H9 (cell line): Measurements from ENCODE around the gene AHI1. TPM values are rescaled to one million over a fixed set of nuclear protein-coding genes. Genes with fewer than 3 reads are reported as not detected.

Experiments used
- DNase-seq: peaks from one replicate; pipeline ENCODE4 v3.0.0-alpha.2; 2017
- H2AFZ ChIP-seq: one replicate; pipeline ENCODE4 v1.6.1; 2013; ENCODE audit warnings: mild to moderate bottlenecking, low read length, control low read depth, moderate library complexity
- H2AK5ac ChIP-seq: 2 replicates; pipeline ENCODE4 v1.6.1; 2013; ENCODE audit warnings: low read length, control low read depth, mixed read lengths; ENCODE audit not compliant: insufficient read length
- H2BK120ac ChIP-seq: one replicate; pipeline ENCODE4 v1.6.1; 2013; ENCODE audit warnings: low read depth, mild to moderate bottlenecking, low read length, control low read depth, inconsistent platforms; ENCODE audit not compliant: poor library complexity, severe bottlenecking
- H2BK12ac ChIP-seq: 2 replicates; pipeline ENCODE4 v1.6.1; 2013; ENCODE audit warnings: low read length, control low read depth, mixed read lengths, low read depth; ENCODE audit not compliant: insufficient read length
- H2BK15ac ChIP-seq: 2 replicates; pipeline ENCODE4 v1.6.1; 2013; ENCODE audit warnings: low read depth, low read length, control low read depth
- H2BK20ac ChIP-seq: one replicate; pipeline ENCODE4 v1.6.1; 2013; ENCODE audit warnings: low read depth, mild to moderate bottlenecking, low read length, control low read depth, inconsistent platforms; ENCODE audit not compliant: poor library complexity, severe bottlenecking
- H2BK5ac ChIP-seq: 2 replicates; pipeline ENCODE4 v1.6.1; 2013; ENCODE audit warnings: low read length, control low read depth, mixed read lengths; ENCODE audit not compliant: insufficient read length
- H3K14ac ChIP-seq: 2 replicates; pipeline ENCODE4 v1.6.1; 2013; ENCODE audit warnings: low read length, control low read depth; ENCODE audit not compliant: insufficient read depth
- H3K18ac ChIP-seq: 2 replicates; pipeline ENCODE4 v1.6.1; 2013; ENCODE audit warnings: low read depth, mild to moderate bottlenecking, mixed read lengths, low read length, control low read depth; ENCODE audit not compliant: insufficient read length
- H3K23ac ChIP-seq: 2 replicates; pipeline ENCODE4 v1.6.1; 2013; ENCODE audit warnings: low read length, control low read depth, mixed read lengths, low read depth; ENCODE audit not compliant: insufficient read length
- H3K23me2 ChIP-seq: 2 replicates; pipeline ENCODE4 v1.6.1; 2013; ENCODE audit warnings: low read depth, mild to moderate bottlenecking, mixed read lengths, low read length, control low read depth; ENCODE audit not compliant: insufficient read length, poor library complexity, severe bottlenecking
- H3K27ac ChIP-seq: 2 replicates; pipeline ENCODE4 v1.5.1; 2013; ENCODE audit warnings: low read length, control low read depth, mixed read lengths, low read depth; ENCODE audit not compliant: insufficient read length
- H3K27me3 ChIP-seq: 2 replicates; pipeline ENCODE4 v1.6.1; 2013; ENCODE audit warnings: low read length, control low read depth, inconsistent platforms; ENCODE audit not compliant: insufficient read depth
- H3K4ac ChIP-seq: 2 replicates; pipeline ENCODE4 v1.6.1; 2013; ENCODE audit warnings: low read depth, mild to moderate bottlenecking, control low read depth, inconsistent platforms, low read length, moderate library complexity
- H3K4me1 ChIP-seq: 2 replicates; pipeline ENCODE4 v1.6.1; 2013; ENCODE audit warnings: low read length, control low read depth, inconsistent platforms; ENCODE audit not compliant: insufficient read depth
- H3K4me2 ChIP-seq: 2 replicates; pipeline ENCODE4 v1.6.1; 2013; ENCODE audit warnings: low read length, control low read depth, mixed read lengths; ENCODE audit not compliant: insufficient read length, insufficient read depth
- H3K56ac ChIP-seq: 2 replicates; pipeline ENCODE4 v1.6.1; 2013; ENCODE audit warnings: low read depth, mild to moderate bottlenecking, mixed read lengths, low read length, control low read depth; ENCODE audit not compliant: insufficient read length
- H3K79me1 ChIP-seq: 2 replicates; pipeline ENCODE4 v1.6.1; 2013; ENCODE audit warnings: low read depth, mild to moderate bottlenecking, moderate library complexity, low read length, control low read depth, inconsistent platforms; ENCODE audit not compliant: insufficient read depth, poor library complexity, severe bottlenecking
- H3K79me2 ChIP-seq: 2 replicates; pipeline ENCODE4 v1.6.1; 2013; ENCODE audit warnings: low read length, control low read depth, inconsistent platforms; ENCODE audit not compliant: insufficient read depth
- H3K9ac ChIP-seq: 2 replicates; pipeline ENCODE4 v1.6.1; 2013; ENCODE audit warnings: low read length, control low read depth, mixed read lengths; ENCODE audit not compliant: insufficient read length; ENCODE audit errors: extremely low read depth
- H3K9me3 ChIP-seq: one replicate; pipeline ENCODE4 v1.6.1; 2013; ENCODE audit warnings: low read depth, low read length, inconsistent platforms; ENCODE audit not compliant: control insufficient read depth
- H3T11ph ChIP-seq: one replicate; pipeline ENCODE4 v1.6.1; 2013; ENCODE audit warnings: mild to moderate bottlenecking, low read length, control low read depth, inconsistent platforms
- H4K20me1 ChIP-seq: one replicate; pipeline ENCODE4 v1.6.1; 2013; ENCODE audit not compliant: control insufficient read depth, insufficient read length, insufficient read depth
- H4K5ac ChIP-seq: 2 replicates; pipeline ENCODE4 v1.6.1; 2013; ENCODE audit warnings: low read depth, mild to moderate bottlenecking, mixed read lengths, low read length, control low read depth; ENCODE audit not compliant: insufficient read length
- H4K8ac ChIP-seq: replicated peaks from 2 replicates; pipeline ENCODE4 v1.6.1; 2013; ENCODE audit warnings: low read length, control low read depth, mixed read lengths, low read depth; ENCODE audit not compliant: insufficient read length
- H4K91ac ChIP-seq: 2 replicates; pipeline ENCODE4 v1.6.1; 2013; ENCODE audit warnings: low read depth, mild to moderate bottlenecking, moderate library complexity, mixed read lengths, low read length, control low read depth; ENCODE audit not compliant: insufficient read length
- H3K27ac Mint-ChIP-seq, 3 experiments: 2 replicates in 2 of 3; 3 replicates in 1 of 3; pipeline ENCODE4 v1.8.0; 2020 to 2021; ENCODE audit warnings: mixed read lengths in 3 of 3, mild to moderate bottlenecking in 1 of 3, moderate library complexity in 1 of 3
- H3K27me3 Mint-ChIP-seq: 2 replicates; pipeline ENCODE4 v1.8.0; 2021; ENCODE audit warnings: low read depth, mild to moderate bottlenecking, moderate library complexity, mixed read lengths
- H3K36me3 Mint-ChIP-seq, 3 experiments: 2 replicates in 2 of 3; 3 replicates in 1 of 3; pipeline ENCODE4 v1.8.0; 2020 to 2021; ENCODE audit warnings: low read depth in 3 of 3, mixed read lengths in 3 of 3; ENCODE audit not compliant: insufficient read depth in 1 of 3
- H3K4me1 Mint-ChIP-seq, 2 experiments: 2 replicates each; pipeline ENCODE4 v1.8.0; 2020; ENCODE audit warnings: mixed read lengths in 2 of 2
- H3K4me3 Mint-ChIP-seq, 2 experiments: 2 replicates in 1 of 2; 3 replicates in 1 of 2; pipeline ENCODE4 v1.8.0; 2020 to 2021; ENCODE audit warnings: mild to moderate bottlenecking in 2 of 2, mixed read lengths in 2 of 2, moderate library complexity in 1 of 2
- H3K9me3 Mint-ChIP-seq, 2 experiments: 2 replicates in 1 of 2; 3 replicates in 1 of 2; pipeline ENCODE4 v1.8.0; 2020; ENCODE audit warnings: mild to moderate bottlenecking in 2 of 2, mixed read lengths in 2 of 2, moderate library complexity in 1 of 2
- WGBS: extraction: QIAGEN DNeasy Blood & Tissue Kit; methylation state at CpG from one replicate; pipeline ENCODE4 v1.1.7; 2013; ENCODE audit warnings: missing lambda C conversion rate, low lambda C conversion rate, mixed read lengths; ENCODE audit not compliant: insufficient read length; ENCODE audit errors: extremely low coverage; 5-methylcytosine and 5-hydroxymethylcytosine counted together
- total RNA-seq: library from RNA; stranded (reverse); gene quantifications from 2 replicates; pipeline ENCODE4 v1.2.1, GENCODE V29; 2021
- TF ChIP-seq, protein P1 (sequence below): fragments of 200-600 bp; sonication (generic); conservative IDR thresholded peaks from 3 replicates; pipeline ENCODE4 v1.8.0; 2021; ENCODE audit warnings: antibody characterized with exemption, mild to moderate bottlenecking

AHI1 gene
- total RNA-seq, 1 experiment from 2014 or later, result 9.9 TPM

- Histone ChIP-seq H3K23me2 (no peaks in the 10 kb centered on the region), H3K79me2 (no peaks in the 10 kb centered on the region), H3K4me1 (no peaks in the 10 kb centered on the region), H2BK15ac (no peak overlapping the region), H3K27me3 (no peaks in the 10 kb centered on the region), H4K5ac (no peak overlapping the region), H3K23ac (no peak overlapping the region), H2BK120ac (no peak overlapping the region), H3K27ac (no peak overlapping the region), H3K14ac (no peak overlapping the region), H2BK5ac (no peak overlapping the region), H3K4ac (no peak overlapping the region), H3T11ph (no peak overlapping the region), H4K8ac (no peak overlapping the region), H2BK20ac (no peak overlapping the region), H4K91ac (no peak overlapping the region), H3K9ac (no peak overlapping the region), H2AFZ (no peak overlapping the region), H2BK12ac (no peak overlapping the region), H3K18ac (no peak overlapping the region), H3K4me2 (no peak overlapping the region), H4K20me1 (no peaks in the 10 kb centered on the region), H3K79me1 (no peaks in the 10 kb centered on the region), H3K9me3 (no peaks in the 10 kb centered on the region), H2AK5ac (no peak overlapping the region), H3K56ac (no peak overlapping the region)
- no peaks in the 10 kb centered on the region for H3K9me3 Mint-ChIP-seq
- DNase-seq, result no peak
- TF ChIP-seq, protein P1, sequence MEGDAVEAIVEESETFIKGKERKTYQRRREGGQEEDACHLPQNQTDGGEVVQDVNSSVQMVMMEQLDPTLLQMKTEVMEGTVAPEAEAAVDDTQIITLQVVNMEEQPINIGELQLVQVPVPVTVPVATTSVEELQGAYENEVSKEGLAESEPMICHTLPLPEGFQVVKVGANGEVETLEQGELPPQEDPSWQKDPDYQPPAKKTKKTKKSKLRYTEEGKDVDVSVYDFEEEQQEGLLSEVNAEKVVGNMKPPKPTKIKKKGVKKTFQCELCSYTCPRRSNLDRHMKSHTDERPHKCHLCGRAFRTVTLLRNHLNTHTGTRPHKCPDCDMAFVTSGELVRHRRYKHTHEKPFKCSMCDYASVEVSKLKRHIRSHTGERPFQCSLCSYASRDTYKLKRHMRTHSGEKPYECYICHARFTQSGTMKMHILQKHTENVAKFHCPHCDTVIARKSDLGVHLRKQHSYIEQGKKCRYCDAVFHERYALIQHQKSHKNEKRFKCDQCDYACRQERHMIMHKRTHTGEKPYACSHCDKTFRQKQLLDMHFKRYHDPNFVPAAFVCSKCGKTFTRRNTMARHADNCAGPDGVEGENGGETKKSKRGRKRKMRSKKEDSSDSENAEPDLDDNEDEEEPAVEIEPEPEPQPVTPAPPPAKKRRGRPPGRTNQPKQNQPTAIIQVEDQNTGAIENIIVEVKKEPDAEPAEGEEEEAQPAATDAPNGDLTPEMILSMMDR, result no peak
- no peak overlapping the region for H3K27ac Mint-ChIP-seq
- H3K4me3 Mint-ChIP-seq, result no peak overlapping the region
- H3K27me3 Mint-ChIP-seq, result no peaks in the 10 kb centered on the region
- H3K4me1 Mint-ChIP-seq, result 0 out of 4 replicates have a peak, but pooled peaks cover 0 to 5% of the 10 kb centered on the region in 2 experiments
- WGBS, result no CpG with 5 or more reads among the region's 2 CpGs
- no peaks in the 10 kb centered on the region for H3K36me3 Mint-ChIP-seq
Observed at GRCh38 chr6:135393289-135393688, 104.3 kb downstream of the AHI1 start.
